HG02759 (cell line): ENCODE results near the gene ETNK2.
"Not testable (repeated sequence)": the region's sequence is repeated elsewhere in the genome, so short reads cannot be mapped to it uniquely, and the experiment has no call there.

Source experiments
- ATAC-seq: cut with Tn5 transposase; IDR thresholded peaks from one replicate; pipeline ENCODE4 v1.9.1; 2021; ENCODE audit warnings: mild to moderate bottlenecking, moderate library complexity; ENCODE audit not compliant: unreplicated experiment

The ETNK2 gene

GRCh38 chr1:204104331-204105130 lies 47.3 kb downstream of the ETNK2 start:
- no peak for ATAC-seq

- ATAC-seq: no peak
These were observed 48.5 kb downstream of the ETNK2 start for GRCh38 chr1:204103431-204103741.

- ATAC-seq: no peak
These were observed 49.0 kb downstream of the ETNK2 start for GRCh38 chr1:204102739-204103430.

- no peak for ATAC-seq
These were observed 49.7 kb downstream of the ETNK2 start for GRCh38 chr1:204102029-204102611.

GRCh38 chr1:204099754-204100153 lies 52.1 kb downstream of the ETNK2 start:
- ATAC-seq: not testable (repeated sequence)

- no peak for ATAC-seq
These were observed 53.2 kb downstream of the ETNK2 start for GRCh38 chr1:204098683-204099082.

- ATAC-seq: no peak
These were observed 54.9 kb downstream of the ETNK2 start for GRCh38 chr1:204096931-204097330.

GRCh38 chr1:204094856-204095634 lies 56.8 kb downstream of the ETNK2 start:
- no peak for ATAC-seq

GRCh38 chr1:204094313-204094729 lies 57.5 kb downstream of the ETNK2 start:
- ATAC-seq: no peak

- no peak for ATAC-seq
These were observed 58.1 kb downstream of the ETNK2 start for GRCh38 chr1:204093781-204094180.

- ATAC-seq: no peak
These were observed 58.5 kb downstream of the ETNK2 start for GRCh38 chr1:204093421-204093717.

GRCh38 chr1:204092632-204093420 lies 59.0 kb downstream of the ETNK2 start:
- no peak for ATAC-seq

- ATAC-seq: no peak
These were observed 60.0 kb downstream of the ETNK2 start for GRCh38 chr1:204091787-204092312.

GRCh38 chr1:204091066-204091465 lies 60.8 kb downstream of the ETNK2 start:
- no peak for ATAC-seq

- not testable (repeated sequence) for ATAC-seq
These were observed 61.7 kb downstream of the ETNK2 start for GRCh38 chr1:204090132-204090531.

GRCh38 chr1:204089044-204089751 lies 62.6 kb downstream of the ETNK2 start:
- ATAC-seq: no peak

GRCh38 chr1:204088596-204088995 lies 63.2 kb downstream of the ETNK2 start:
- ATAC-seq: no peak

- ATAC-seq: no peak
These were observed 63.8 kb downstream of the ETNK2 start for GRCh38 chr1:204087893-204088528.

- ATAC-seq: no peak
These were observed 64.5 kb downstream of the ETNK2 start for GRCh38 chr1:204087181-204087892.
